ENCODE data around the gene SYNGAP1.

DNA sequence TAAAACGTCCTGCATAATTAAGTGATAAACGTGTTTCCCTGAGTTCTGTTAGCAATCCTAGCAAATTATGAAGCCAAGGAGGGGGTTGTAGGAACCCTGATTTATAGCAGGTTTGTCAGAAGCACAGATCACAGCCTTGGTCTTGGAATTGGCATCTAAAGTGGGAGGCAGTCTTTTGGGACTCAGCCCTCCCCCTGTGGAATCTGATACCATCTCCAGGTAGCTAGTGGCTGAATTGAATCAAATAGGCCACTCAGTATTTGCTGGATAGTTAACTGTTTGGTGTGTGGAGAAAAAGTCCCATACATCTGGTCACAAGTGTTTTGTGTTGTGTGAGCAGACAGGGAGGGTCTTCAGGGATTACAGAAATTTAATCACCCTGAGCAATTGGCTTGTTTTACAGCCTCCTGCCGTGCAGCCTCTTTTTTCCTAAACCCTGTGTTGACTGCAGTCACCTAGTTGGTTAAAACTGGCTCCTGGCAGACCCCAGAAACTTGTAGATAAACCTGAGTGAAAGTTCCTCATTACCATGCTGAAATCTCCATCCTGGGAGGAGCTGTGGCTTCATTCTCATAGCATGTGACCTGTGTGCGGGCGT, 47.2 kb upstream of the SYNGAP1 start:
- TF ChIP-seq, protein P1, sequence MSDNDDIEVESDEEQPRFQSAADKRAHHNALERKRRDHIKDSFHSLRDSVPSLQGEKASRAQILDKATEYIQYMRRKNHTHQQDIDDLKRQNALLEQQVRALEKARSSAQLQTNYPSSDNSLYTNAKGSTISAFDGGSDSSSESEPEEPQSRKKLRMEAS (IDR thresholded peaks at IDR 0.05; ENCODE audit: low read depth, low read length) = no peak
- TF ChIP-seq, protein P2, sequence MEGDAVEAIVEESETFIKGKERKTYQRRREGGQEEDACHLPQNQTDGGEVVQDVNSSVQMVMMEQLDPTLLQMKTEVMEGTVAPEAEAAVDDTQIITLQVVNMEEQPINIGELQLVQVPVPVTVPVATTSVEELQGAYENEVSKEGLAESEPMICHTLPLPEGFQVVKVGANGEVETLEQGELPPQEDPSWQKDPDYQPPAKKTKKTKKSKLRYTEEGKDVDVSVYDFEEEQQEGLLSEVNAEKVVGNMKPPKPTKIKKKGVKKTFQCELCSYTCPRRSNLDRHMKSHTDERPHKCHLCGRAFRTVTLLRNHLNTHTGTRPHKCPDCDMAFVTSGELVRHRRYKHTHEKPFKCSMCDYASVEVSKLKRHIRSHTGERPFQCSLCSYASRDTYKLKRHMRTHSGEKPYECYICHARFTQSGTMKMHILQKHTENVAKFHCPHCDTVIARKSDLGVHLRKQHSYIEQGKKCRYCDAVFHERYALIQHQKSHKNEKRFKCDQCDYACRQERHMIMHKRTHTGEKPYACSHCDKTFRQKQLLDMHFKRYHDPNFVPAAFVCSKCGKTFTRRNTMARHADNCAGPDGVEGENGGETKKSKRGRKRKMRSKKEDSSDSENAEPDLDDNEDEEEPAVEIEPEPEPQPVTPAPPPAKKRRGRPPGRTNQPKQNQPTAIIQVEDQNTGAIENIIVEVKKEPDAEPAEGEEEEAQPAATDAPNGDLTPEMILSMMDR (IDR thresholded peaks at IDR 0.05; ENCODE audit: low read depth, low read length) = no peak
- TF ChIP-seq POLR2A (IDR thresholded peaks at IDR 0.05; ENCODE audit: extremely low read depth, insufficient read length) = no peak
- TF ChIP-seq MYC (IDR thresholded peaks at IDR 0.05; ENCODE audit: low read depth, low read length) = no peak

Data from NB4 (cell line).